Kidney (tissue), 14 donors: Measurements from ENCODE around the gene SEC24B. TPM values are rescaled to one million over a fixed set of nuclear protein-coding genes. Genes with fewer than 3 reads are reported as not detected.
A peak's percentile ranks its signal among the peaks of the same experiment; 100 is the strongest.

ENCODE experiments used
- DNase-seq, 5 donors: peaks; one replicate each; pipeline ENCODE4 v3.0.0-alpha.2; 2013 to 2020
- FAIRE-seq: peaks from 2 replicates; lab custom pipeline; 2012; peaks lifted over from hg19 to GRCh38; lab: Jason Lieb, UNC
- H3K27ac ChIP-seq, 2 donors: one replicate each; pipeline ENCODE4 v1.7.0; 2013; ENCODE audit warnings: low read depth in 2 of 2, low read length in 2 of 2, inconsistent platforms in 1 of 2
- H3K27me3 ChIP-seq: one replicate; pipeline ENCODE4 v1.7.1; 2013; ENCODE audit warnings: low read length, inconsistent platforms; ENCODE audit not compliant: control insufficient read depth, insufficient read depth
- H3K36me3 ChIP-seq, 3 donors: one replicate each; pipeline versions ENCODE4 v1.7.0 to v1.7.1; 2013; ENCODE audit warnings: low read length in 3 of 3, control low read depth in 1 of 3, inconsistent platforms in 1 of 3; ENCODE audit not compliant: insufficient read depth in 3 of 3, control insufficient read depth in 2 of 3
- H3K4me1 ChIP-seq, 3 donors: one replicate each; pipeline versions ENCODE4 v1.7.0 to v1.7.1; 2013; ENCODE audit warnings: low read length in 3 of 3, inconsistent platforms in 1 of 3, low read depth in 1 of 3; ENCODE audit not compliant: control insufficient read depth in 2 of 3, insufficient read depth in 2 of 3
- H3K4me3 ChIP-seq, 3 donors: one replicate each; pipeline versions ENCODE4 v1.7.0 to v1.8.1; 2013; ENCODE audit warnings: low read length in 3 of 3, control low read depth in 1 of 3, inconsistent platforms in 1 of 3
- H3K9ac ChIP-seq, 3 donors: one replicate each; pipeline versions ENCODE4 v1.7.0 to v1.7.1; 2013; ENCODE audit warnings: low read length in 3 of 3, control low read depth in 1 of 3, inconsistent platforms in 1 of 3
- H3K9me3 ChIP-seq, 3 donors: one replicate each; pipeline versions ENCODE4 v1.7.0 to v1.7.1; 2013; ENCODE audit warnings: low read length in 3 of 3, control low read depth in 1 of 3, inconsistent platforms in 1 of 3; ENCODE audit not compliant: control insufficient read depth in 2 of 3, insufficient read depth in 1 of 3
- CTCF ChIP-seq: IDR thresholded peaks from 3 replicates; pipeline ENCODE4 v1.5.1; 2012; ENCODE audit warnings: mild to moderate bottlenecking, moderate library complexity, borderline replicate concordance; ENCODE audit not compliant: insufficient read depth; ENCODE audit errors: extremely low read depth
- intact Hi-C: fragments of 100-400 bp; cut with DNase I; formaldehyde crosslinking; loops from one replicate; pipeline ENCODE4 v1.11.1; 2022
- polyA plus RNA-seq: library from polyadenylated mRNA; stranded (reverse); fragments of 350-450 nt; fragmentation: Illumina TruSeq; extraction: RNeasy Lipid Tissue Mini Kit (QIAGEN cat#74804); gene quantifications from one replicate; pipeline ENCODE4 v1.2.3, GENCODE V29; 2014; ENCODE audit warnings: low read depth, low replicate concordance; ENCODE audit not compliant: insufficient read depth
- total RNA-seq: library from RNA; stranded (reverse); fragmentation: NEBNext Ultra II Directional; extraction: Animal tissue kit (Norgen Biotek cat#: 25700); gene quantifications from one replicate; pipeline ENCODE4 v1.2.1, GENCODE V29; 2021
- donor health status: control.
- donor health status: control.
- donor health status: control.
- donor health status: control.
- donor health status: control.
- donor health status: DM: yes; HTN: yes; CAD: no.
- donor health status: Normal renal cell carcinoma (clear cell type).

The SEC24B gene
- total and polyA plus RNA-seq, 2 donors from 2014 or later: 8.1 to 32.4 TPM

GRCh38 chr4:109435635-109436034 is 2.0 kb downstream of the SEC24B start:
- H3K9ac ChIP-seq: no peak overlapping the region
- H3K27ac ChIP-seq: no peak overlapping the region
- intact Hi-C loops: no loop called here
- H3K27me3 ChIP-seq: no peaks in the 10 kb centered on the region
- H3K4me1 ChIP-seq: peaks cover 8 to 18% (median 16%) of the 10 kb centered on the region in 3 donors
- DNase-seq (no peak), FAIRE-seq (no peak)
- no peaks in the 10 kb centered on the region for H3K36me3 ChIP-seq
- H3K9me3 ChIP-seq: no peaks in the 10 kb centered on the region
- H3K4me3 ChIP-seq: peak overlapping the region in 2 of 3 donors; percentile 83 to 92
- no peak for TF ChIP-seq CTCF

DNA sequence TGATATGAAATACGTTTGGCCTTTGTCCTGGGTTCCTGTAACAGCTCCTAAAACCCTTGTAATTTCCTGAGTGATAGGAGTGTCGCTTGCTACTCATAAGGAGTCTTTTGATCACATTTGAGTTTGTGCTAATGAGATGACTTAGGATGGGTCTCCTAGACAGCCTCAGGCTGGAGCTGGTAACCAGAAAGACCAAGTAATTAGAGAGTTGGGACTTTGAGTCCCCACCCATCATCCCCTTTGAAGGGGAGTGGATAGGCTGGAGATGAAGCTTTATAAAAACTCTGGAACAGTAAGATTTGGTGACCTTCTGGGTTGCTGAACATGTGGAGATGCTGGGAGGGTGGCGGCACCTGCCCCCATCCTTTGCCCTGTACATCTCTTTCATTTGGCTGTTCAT is 2.9 kb downstream of the SEC24B start:
- DNase-seq: no peak
- intact Hi-C loops: no loop called here
- H3K9ac ChIP-seq: no peak overlapping the region
- no peaks in the 10 kb centered on the region for H3K9me3 ChIP-seq
- peaks cover 8 to 18% (median 18%) of the 10 kb centered on the region in 3 donors for H3K4me1 ChIP-seq
- no peak overlapping the region for H3K27ac ChIP-seq
- no peak overlapping the region for H3K4me3 ChIP-seq
- H3K36me3 ChIP-seq: no peaks in the 10 kb centered on the region
- no peaks in the 10 kb centered on the region for H3K27me3 ChIP-seq
- TF ChIP-seq CTCF: no peak
- no peak for FAIRE-seq

DNA sequence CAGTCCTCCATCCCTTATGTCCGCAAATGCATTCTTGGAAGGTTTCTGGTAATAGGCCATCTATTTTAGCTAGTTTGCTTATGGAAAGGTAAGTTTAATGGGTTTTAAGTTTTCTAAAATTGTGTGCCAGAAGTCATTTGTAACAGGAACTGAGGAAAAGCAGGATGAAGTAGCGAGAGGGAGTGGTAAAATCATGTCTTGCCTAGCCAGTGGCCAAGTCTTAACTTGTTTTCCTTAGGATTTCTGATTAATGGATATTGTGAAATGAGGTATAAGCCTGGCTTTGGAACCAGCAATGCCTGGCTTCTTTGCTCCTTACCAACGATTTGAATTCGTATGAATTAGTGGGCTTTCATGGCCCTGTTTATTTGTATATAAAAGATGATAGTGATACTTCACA is 7.3 kb downstream of the SEC24B start:
- TF ChIP-seq CTCF: no peak
- no peak overlapping the region for H3K9ac ChIP-seq
- no peak overlapping the region for H3K4me3 ChIP-seq
- peaks cover 0 to 19% (median 4%) of the 10 kb centered on the region in 3 donors for H3K4me1 ChIP-seq
- FAIRE-seq (no peak), DNase-seq (no peak)
- H3K36me3 ChIP-seq: peaks cover 0 to 2% (median 2%) of the 10 kb centered on the region in 3 donors
- H3K27me3 ChIP-seq: no peaks in the 10 kb centered on the region
- intact Hi-C loops: no loop called here
- H3K27ac ChIP-seq: no peak overlapping the region
- peaks cover 0 to under 1% (median 0%) of the 10 kb centered on the region in 3 donors for H3K9me3 ChIP-seq
